ENCODE data around the gene SHKBP1. TPM values are rescaled to one million over a fixed set of nuclear protein-coding genes. Genes with fewer than 3 reads are reported as not detected.
A peak's percentile ranks its signal among the peaks of the same experiment; 100 is the strongest.

SHKBP1 gene
- total and polyA plus RNA-seq, 9 of the 15 experiments (the other 6 are each of a cell fraction or from before 2014, with no cell fraction given): 1.2 to 58.1 (median 22.3) TPM

DNA sequence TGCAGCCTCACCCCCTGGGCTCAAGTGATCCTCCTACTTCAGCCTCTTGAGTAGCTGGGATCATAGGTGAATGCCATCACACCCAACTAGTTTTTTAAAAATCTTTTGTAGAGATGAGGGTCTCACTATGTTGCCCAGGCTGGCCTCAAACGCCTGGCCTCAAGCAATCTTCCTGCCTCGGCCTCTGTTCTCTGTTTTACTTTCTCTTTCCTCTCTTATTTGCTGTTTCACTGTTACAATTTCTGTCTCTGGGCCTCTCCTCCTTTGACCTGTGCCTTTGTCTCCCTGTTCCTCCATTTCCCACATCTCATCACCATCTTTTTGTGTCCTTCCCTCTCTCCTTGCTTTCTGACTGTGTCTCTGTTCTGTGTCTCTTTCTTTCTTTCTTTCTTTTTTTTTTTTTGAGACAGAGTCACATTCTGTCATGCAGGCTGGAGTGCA lies 9.3 kb downstream of the SHKBP1 start:
- H3K4me2 ChIP-seq (ENCODE audit: insufficient read depth, low read length): no peak overlapping the region
- peaks cover 0 to 30% of the 10 kb centered on the region in 2 experiments; a peak in 2 of 5 replicates for H3K4me1 ChIP-seq (replicated peaks in 1 of 2; ENCODE audit: control insufficient read depth in 2 of 2, insufficient read depth in 2 of 2, low read length in 2 of 2)
- ChIA-PET CTCF (ENCODE audit: low intra/inter-chr PET ratio) (no interaction called here), POLR2A (interaction anchor here (1.7 to 1.9 kb wide), 2 partner anchors 9 to 15 kb away, joined by 5 to 6 read pairs; no protein-coding TSS in a partner anchor)
- in situ Hi-C loops (cut with MboI) (no loop called here), intact Hi-C loops (cut with micrococcal nuclease) (no loop called here)
- DNase-seq (ENCODE audit: extremely low read depth in 1 of 4, low spot score in 3 of 4) (no peak), ATAC-seq (no peak), FAIRE-seq (peak; percentile 42)
- TF ChIP-seq MEF2D (tag; conservative IDR thresholded peaks at IDR 0.05; ENCODE audit: low read depth) (no peak), ZNF121 (CRISPR knock-in tag; conservative IDR thresholded peaks at IDR 0.05) (peak; percentile 63)
- H3K9me3 ChIP-seq (replicated peaks; ENCODE audit: control insufficient read depth, insufficient read depth, low read depth, low read length): no peaks in the 10 kb centered on the region
- BruUV-seq (replicated peaks): no TSS peak
- H3K9me1 ChIP-seq (ENCODE audit: control insufficient read depth, insufficient read depth, low read length): no peaks in the 10 kb centered on the region
- no peaks in the 10 kb centered on the region for H3K27me3 ChIP-seq (ENCODE audit: control insufficient read depth in 2 of 2, insufficient read depth in 2 of 2, low read length in 2 of 2)
- no peaks in the 10 kb centered on the region for H3K79me2 ChIP-seq (ENCODE audit: control insufficient read depth, insufficient read depth, low read length)
- no peak overlapping the region for H2AFZ ChIP-seq (ENCODE audit: low read depth, low read length)
- H3K36me3 ChIP-seq (ENCODE audit: control insufficient read depth, insufficient read depth, low read length): peaks cover 18% of the 10 kb centered on the region; the same call in 1 of the 3 replicates
- no peak overlapping the region for H3K27ac ChIP-seq (ENCODE audit: extremely low read depth, low read depth, low read length)
- H3K4me3 ChIP-seq: no peak overlapping the region
- no peaks in the 10 kb centered on the region for H4K20me1 ChIP-seq (replicated peaks; ENCODE audit: control insufficient read depth, insufficient read depth, low read length)
- H3K9ac ChIP-seq (ENCODE audit: insufficient read depth in 1 of 2, low read depth in 2 of 2, low read length in 2 of 2): no peak overlapping the region
- WGBS (ENCODE audit: insufficient coverage, low coverage, missing lambda C conversion rate): 35% methylated on average over 2 of the region's 2 CpGs

GRCh38 chr19:40586611-40587010 lies 9.9 kb downstream of the SHKBP1 start:
- no peak for ATAC-seq
- BruUV-seq (replicated peaks): no TSS peak
- H4K20me1 ChIP-seq (replicated peaks; ENCODE audit: control insufficient read depth, insufficient read depth, low read length): no peaks in the 10 kb centered on the region
- intact Hi-C loops (cut with micrococcal nuclease): no loop called here
- no peak overlapping the region; a peak in 1 of 4 replicates for H3K9ac ChIP-seq (ENCODE audit: insufficient read depth in 1 of 2, low read depth in 2 of 2, low read length in 2 of 2)
- DNase-seq (ENCODE audit: extremely low read depth in 1 of 4, low spot score in 3 of 4): no peak
- H3K27me3 ChIP-seq (ENCODE audit: control insufficient read depth in 2 of 2, insufficient read depth in 2 of 2, low read length in 2 of 2): no peaks in the 10 kb centered on the region
- H3K4me1 ChIP-seq (replicated peaks in 1 of 2; ENCODE audit: control insufficient read depth in 2 of 2, insufficient read depth in 2 of 2, low read length in 2 of 2): peaks cover 0 to 31% of the 10 kb centered on the region in 2 experiments; a peak in 2 of 5 replicates
- no peaks in the 10 kb centered on the region for H3K9me3 ChIP-seq (replicated peaks; ENCODE audit: control insufficient read depth, insufficient read depth, low read depth, low read length)
- FAIRE-seq: no peak
- peaks cover 14% of the 10 kb centered on the region; the same call in 1 of the 3 replicates for H3K36me3 ChIP-seq (ENCODE audit: control insufficient read depth, insufficient read depth, low read length)
- H3K4me2 ChIP-seq (ENCODE audit: insufficient read depth, low read length): no peak overlapping the region
- H3K4me3 ChIP-seq: no peak overlapping the region
- WGBS (ENCODE audit: insufficient coverage, low coverage, missing lambda C conversion rate): 89% methylated on average over 13 of the region's 14 CpGs
- in situ Hi-C loops (cut with MboI): no loop called here
- H3K9me1 ChIP-seq (ENCODE audit: control insufficient read depth, insufficient read depth, low read length): no peaks in the 10 kb centered on the region
- CTCF ChIA-PET (ENCODE audit: low intra/inter-chr PET ratio): no interaction called here
- POLR2A ChIA-PET: interaction anchor here (1.7 to 1.9 kb wide), 2 partner anchors 8 to 16 kb away, joined by 5 to 6 read pairs; no protein-coding TSS in a partner anchor
- H3K79me2 ChIP-seq (ENCODE audit: control insufficient read depth, insufficient read depth, low read length): no peaks in the 10 kb centered on the region
- H2AFZ ChIP-seq (ENCODE audit: low read depth, low read length): no peak overlapping the region
- no peak overlapping the region for H3K27ac ChIP-seq (ENCODE audit: extremely low read depth, low read depth, low read length)
- TF ChIP-seq ZNF143 (CRISPR knock-in tag; IDR thresholded peaks at IDR 0.05): no peak
- TF ChIP-seq KLF1 (tag; IDR thresholded peaks at IDR 0.05): no peak
- TF ChIP-seq TAF15 (IDR thresholded peaks at IDR 0.05; ENCODE audit: low read depth, low read length): no peak
- TF ChIP-seq SMAD1 (IDR thresholded peaks at IDR 0.05; ENCODE audit: low read depth, low read length, partially characterized antibody): no peak
- TF ChIP-seq RFX1 (IDR thresholded peaks at IDR 0.05): no peak
- TF ChIP-seq, protein P1, sequence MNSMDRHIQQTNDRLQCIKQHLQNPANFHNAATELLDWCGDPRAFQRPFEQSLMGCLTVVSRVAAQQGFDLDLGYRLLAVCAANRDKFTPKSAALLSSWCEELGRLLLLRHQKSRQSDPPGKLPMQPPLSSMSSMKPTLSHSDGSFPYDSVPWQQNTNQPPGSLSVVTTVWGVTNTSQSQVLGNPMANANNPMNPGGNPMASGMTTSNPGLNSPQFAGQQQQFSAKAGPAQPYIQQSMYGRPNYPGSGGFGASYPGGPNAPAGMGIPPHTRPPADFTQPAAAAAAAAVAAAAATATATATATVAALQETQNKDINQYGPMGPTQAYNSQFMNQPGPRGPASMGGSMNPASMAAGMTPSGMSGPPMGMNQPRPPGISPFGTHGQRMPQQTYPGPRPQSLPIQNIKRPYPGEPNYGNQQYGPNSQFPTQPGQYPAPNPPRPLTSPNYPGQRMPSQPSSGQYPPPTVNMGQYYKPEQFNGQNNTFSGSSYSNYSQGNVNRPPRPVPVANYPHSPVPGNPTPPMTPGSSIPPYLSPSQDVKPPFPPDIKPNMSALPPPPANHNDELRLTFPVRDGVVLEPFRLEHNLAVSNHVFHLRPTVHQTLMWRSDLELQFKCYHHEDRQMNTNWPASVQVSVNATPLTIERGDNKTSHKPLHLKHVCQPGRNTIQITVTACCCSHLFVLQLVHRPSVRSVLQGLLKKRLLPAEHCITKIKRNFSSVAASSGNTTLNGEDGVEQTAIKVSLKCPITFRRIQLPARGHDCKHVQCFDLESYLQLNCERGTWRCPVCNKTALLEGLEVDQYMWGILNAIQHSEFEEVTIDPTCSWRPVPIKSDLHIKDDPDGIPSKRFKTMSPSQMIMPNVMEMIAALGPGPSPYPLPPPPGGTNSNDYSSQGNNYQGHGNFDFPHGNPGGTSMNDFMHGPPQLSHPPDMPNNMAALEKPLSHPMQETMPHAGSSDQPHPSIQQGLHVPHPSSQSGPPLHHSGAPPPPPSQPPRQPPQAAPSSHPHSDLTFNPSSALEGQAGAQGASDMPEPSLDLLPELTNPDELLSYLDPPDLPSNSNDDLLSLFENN (IDR thresholded peaks at IDR 0.05; ENCODE audit: low read depth in 2 of 2, low read length in 2 of 2): no peak
- no peak for TF ChIP-seq GATA2 (CRISPR knock-in tag; IDR thresholded peaks at IDR 0.05)
- no peak for TF ChIP-seq MLX (CRISPR knock-in tag; conservative IDR thresholded peaks at IDR 0.05)
- no peak for TF ChIP-seq ILK (tag; IDR thresholded peaks at IDR 0.05; ENCODE audit: borderline replicate concordance, low read depth)
- TF ChIP-seq SETDB1 (IDR thresholded peaks at IDR 0.05; ENCODE audit: low read length): no peak

Data from K562 (cell line).